Left kidney (tissue), 8 donors: ENCODE measurements around the gene RAB3GAP2. TPM values are rescaled to one million over a fixed set of nuclear protein-coding genes. Genes with fewer than 3 reads are reported as not detected.
"Not testable (repeated sequence)": the region's sequence is repeated elsewhere in the genome, so short reads cannot be mapped to it uniquely, and the experiment has no call there.

Source experiments
- DNase-seq: peaks from one replicate; pipeline ENCODE4 v3.0.0-alpha.2; 2013
- long read RNA-seq, 8 donors: transcript quantifications; one replicate each; lab custom pipeline, GENCODE V29; 2026
- polyA plus RNA-seq: library from polyadenylated mRNA; unstranded; fragments of 120-200 nt; gene quantifications from one replicate; pipeline ENCODE4 v1.2.1, GENCODE V29; 2013; ENCODE audit not compliant: insufficient read length

RAB3GAP2 gene
- polyA plus RNA-seq, result 39.6 TPM
- long read RNA-seq, donor 1, partial matches to known transcripts, result 5 of 8 reads
- long read RNA-seq, donor 1, other reads (novel, unspliced or antisense), result 0 of 8 reads
- long read RNA-seq, donor 2, result 0 reads
- long read RNA-seq, donor 3, partial matches to known transcripts, result 0 of 1 reads
- long read RNA-seq, donor 3, other reads (novel, unspliced or antisense), result 0 of 1 reads
- long read RNA-seq, donor 4, partial matches to known transcripts, result 182 of 182 reads
- long read RNA-seq, donor 4, other reads (novel, unspliced or antisense), result 0 of 182 reads
- long read RNA-seq, donor 5, partial matches to known transcripts, result 295 of 297 reads
- long read RNA-seq, donor 5, other reads (novel, unspliced or antisense), result 0 of 297 reads
- long read RNA-seq, donor 6, partial matches to known transcripts, result 295 of 295 reads
- long read RNA-seq, donor 6, other reads (novel, unspliced or antisense), result 0 of 295 reads
- long read RNA-seq, donor 7, partial matches to known transcripts, result 324 of 326 reads
- long read RNA-seq, donor 7, other reads (novel, unspliced or antisense), result 0 of 326 reads
- long read RNA-seq, donor 8, result 0 reads

GRCh38 chr1:220272047-220272840 is at the start of gene RAB3GAP2:
TSS of gene RAB3GAP2 (minus strand) at chr1:220272453. CDS start at chr1:220272337, 116 bp downstream.
- DNase-seq, result peak; percentile 93

- no peak for DNase-seq
Observed at GRCh38 chr1:220321758-220322157, 49.5 kb upstream of the RAB3GAP2 start.

DNA sequence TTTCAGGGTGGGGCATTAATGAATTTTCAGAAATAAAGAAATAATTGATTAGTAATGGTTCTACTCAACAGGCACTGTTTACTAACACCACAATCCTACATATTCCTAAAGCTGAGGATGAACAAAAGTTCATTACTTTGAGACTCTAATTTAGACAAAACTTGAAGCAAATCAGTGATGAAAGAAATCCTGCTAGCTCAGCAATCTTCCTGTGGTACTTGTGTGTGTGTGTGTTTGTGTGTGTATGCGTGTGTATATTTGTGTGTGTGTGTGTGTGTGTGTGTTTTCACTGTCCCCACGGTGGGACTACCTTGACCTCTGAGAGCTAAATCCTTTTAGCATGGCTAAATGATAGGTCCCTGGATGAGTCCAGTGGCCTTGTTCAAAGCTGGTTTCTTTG is 48.5 kb upstream of the RAB3GAP2 start:
- no peak for DNase-seq

DNA sequence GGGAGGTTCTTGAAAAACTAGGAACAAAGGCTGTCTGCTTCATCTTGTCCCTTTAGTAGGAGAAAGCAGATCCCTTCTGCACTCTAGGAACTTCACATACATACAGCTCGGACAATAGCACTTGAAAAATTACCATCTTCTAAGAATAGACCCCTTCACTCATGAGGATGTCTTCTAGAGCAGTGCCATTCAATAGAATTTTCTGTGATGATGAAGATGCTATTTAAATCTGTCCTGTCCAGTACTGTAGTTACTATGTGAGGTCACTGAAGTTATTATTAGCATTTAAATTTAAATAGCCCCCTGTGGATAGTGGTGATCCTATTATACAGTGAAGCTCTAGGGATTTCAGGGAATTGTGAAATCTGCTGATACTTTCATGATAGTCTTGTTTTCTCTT is 46.4 kb upstream of the RAB3GAP2 start:
- no peak for DNase-seq

DNA sequence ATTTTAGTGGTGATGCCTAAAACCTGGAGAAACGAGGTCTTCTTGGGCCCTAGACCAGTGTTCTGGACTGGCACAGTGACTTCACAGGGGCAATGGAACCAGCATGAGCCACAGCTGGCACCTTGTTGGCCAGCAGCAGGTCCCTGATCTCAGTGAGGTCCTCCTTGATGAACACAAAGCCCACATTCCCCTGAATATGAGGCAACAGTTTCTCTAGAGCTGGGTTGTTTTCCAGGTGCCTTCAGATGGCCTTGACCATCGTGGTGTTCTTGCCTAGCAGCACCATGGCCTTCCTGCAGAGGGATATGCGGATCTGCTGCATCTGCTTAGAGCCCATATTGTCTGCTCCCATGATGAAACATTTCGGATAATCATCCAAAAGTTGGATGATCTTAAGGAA is 44.9 kb upstream of the RAB3GAP2 start:
- DNase-seq, result no peak

DNA sequence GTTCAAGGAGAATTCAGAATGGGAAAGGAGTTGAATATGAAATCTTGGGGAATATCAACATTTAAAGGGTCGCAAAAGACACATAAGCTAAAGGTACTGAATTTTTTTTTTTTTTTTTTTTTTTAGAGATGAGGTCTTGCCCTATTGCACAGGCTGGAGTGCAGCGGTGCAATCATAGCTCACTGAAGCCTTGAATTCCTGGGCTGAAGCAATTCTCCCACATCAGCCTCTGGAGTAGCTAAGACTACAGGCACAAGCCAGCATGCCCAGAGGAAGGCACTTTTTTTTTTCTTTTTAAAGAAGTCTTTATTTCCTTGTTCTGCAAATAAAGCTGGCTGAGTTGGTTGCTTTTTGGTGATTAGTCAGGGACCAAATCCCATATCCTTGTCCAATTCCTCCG is 44.1 kb upstream of the RAB3GAP2 start:
- DNase-seq, result no peak

GRCh38 chr1:220315070-220315839 is 43.0 kb upstream of the RAB3GAP2 start:
- DNase-seq, result no peak

- DNase-seq, result no peak
Observed at GRCh38 chr1:220313576-220313975, 41.3 kb upstream of the RAB3GAP2 start.

DNA sequence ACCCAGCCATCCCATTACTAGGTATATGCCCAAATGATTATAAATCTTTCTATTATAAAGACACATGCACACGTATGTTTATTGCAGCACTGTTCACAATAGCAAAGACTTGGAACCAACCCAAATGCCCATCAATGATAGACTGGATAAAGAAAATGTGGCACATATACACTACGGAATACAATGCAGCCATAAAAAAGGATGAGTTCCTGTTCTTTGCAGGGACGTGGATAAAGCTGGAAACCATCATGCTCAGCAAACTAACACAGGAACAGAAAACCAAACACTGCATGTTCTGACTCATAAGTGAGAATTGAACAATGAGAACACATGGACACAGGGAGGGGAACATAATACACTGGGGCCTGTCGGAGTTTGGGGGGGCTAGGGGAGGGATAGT is 37.9 kb upstream of the RAB3GAP2 start:
- not testable (repeated sequence) for DNase-seq

GRCh38 chr1:220307607-220308006 is 35.4 kb upstream of the RAB3GAP2 start:
- DNase-seq, result no peak

GRCh38 chr1:220306339-220306738 is 34.1 kb upstream of the RAB3GAP2 start:
- DNase-seq, result no peak

DNA sequence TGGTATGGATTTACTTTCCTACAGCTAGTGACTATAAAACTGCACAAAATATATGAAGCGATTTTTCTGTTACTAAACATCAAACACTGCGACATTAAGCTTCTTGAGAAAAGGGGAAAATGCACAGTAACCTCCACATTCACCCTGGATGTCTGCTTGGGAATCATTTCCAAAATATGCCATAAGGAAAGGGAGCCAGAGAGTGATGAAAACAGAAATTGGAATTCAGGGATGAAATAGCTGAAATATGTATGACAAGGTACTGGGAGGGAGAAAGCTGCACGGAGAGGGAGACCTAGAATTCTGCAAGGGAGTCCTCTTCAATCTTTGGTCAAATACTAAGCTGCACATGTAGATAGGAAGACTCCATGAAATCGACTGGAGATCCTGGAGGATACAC is 31.6 kb upstream of the RAB3GAP2 start:
- DNase-seq, result no peak

DNA sequence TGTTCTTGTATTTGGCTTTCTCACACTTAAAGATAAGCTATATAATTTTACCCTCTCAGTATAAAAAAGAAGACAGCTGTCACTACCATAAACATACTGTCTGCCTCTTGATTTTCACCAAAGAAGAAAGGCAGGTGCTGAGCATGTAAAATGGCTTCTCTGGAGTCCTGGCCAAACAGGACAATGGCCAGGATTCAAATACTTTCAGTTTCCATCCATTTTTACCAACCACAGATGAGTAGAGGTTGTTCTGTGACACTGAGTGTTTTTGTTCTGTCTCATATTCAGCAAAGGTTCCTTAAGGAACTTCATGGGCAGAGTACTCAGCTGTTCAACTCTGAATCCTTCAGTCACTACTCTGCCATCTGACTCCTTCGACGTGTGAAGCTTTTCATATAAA is 29.4 kb upstream of the RAB3GAP2 start:
- no peak for DNase-seq

GRCh38 chr1:220300442-220301121 is 28.3 kb upstream of the RAB3GAP2 start:
- DNase-seq, result peak; percentile 80

GRCh38 chr1:220299337-220299736 is 27.1 kb upstream of the RAB3GAP2 start:
- DNase-seq, result no peak

- DNase-seq, result no peak
Observed at GRCh38 chr1:220298470-220299205, 26.4 kb upstream of the RAB3GAP2 start.

DNA sequence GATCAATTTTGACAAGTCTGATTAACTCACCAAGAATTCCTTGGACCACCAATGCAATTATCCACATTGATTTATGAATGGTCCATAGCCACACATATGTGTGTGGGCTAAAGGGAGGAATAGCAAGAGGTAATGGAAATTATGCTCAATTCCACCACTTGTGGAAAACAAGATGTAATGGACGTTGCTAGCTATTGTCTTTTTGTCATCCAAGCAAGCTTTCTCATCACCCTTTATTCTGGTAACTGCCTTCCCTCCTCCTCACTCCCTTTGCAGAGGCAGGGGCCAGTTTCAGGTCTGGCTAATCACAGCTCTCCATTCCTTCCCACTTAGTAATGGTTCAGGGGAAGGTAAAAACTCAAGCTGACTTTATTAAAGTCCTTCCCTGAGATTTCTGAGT is 24.7 kb upstream of the RAB3GAP2 start:
- DNase-seq, result no peak

DNA sequence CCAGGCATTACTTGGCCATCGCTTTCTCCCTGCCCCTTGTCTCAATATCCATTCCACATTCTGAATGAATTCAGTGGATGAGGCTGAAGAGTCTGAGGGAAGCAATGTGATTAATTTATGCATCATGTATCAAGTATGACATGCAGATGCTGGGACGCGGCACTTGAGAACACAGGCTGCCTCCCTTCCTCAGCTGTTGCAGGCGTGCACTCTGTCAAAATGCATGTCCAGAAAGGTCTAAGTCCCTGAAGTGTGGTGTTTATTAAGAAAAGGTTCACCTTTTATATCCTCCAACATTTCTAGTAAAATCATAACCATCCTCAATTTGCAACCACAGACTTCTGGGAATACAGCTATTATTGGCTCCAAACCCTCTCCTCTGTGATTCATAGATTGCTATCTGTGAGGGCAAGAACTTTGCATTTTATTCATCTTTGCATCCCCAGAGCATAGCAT is 22.6 kb upstream of the RAB3GAP2 start:
- DNase-seq, result no peak

- no peak for DNase-seq
Observed at GRCh38 chr1:220291580-220291979, 19.3 kb upstream of the RAB3GAP2 start.

GRCh38 chr1:220290140-220290761 is 18.0 kb upstream of the RAB3GAP2 start:
- no peak for DNase-seq
